ENCODE results near the gene GRIK4. TPM values are rescaled to one million over a fixed set of nuclear protein-coding genes. Genes with fewer than 3 reads are reported as not detected.
"Not testable (repeated sequence)": the region's sequence is repeated elsewhere in the genome, so short reads cannot be mapped to it uniquely, and the experiment has no call there.

GRIK4 gene
- total and polyA plus RNA-seq, 2 donors (not counting 1 experiment from before 2014, with no cell fraction given): 0.12 to 0.27 TPM

DNA sequence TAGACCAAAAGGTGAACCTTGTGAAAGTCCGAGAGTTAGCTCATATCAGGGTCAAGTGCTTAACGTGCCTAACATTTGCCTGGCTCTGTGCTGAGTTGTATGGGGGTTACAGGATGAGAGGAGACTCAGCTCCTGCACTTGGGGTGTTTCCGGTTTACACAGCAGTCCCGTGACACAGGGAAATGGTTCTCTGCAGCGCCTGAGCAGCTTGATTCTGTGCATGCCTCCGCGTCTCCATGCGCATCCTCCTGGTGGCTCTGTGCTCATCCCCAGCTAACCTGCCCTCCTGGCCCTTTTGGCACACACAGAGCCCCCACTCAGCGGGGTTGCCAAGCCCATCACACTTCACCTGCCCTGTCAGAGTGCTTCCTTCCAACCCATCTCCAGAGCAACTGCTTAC is 274.0 kb downstream of the GRIK4 start:
- Histone ChIP-seq H3K9me3 (ENCODE audit: control extremely low read depth in 1 of 3, control insufficient read depth in 2 of 3, insufficient read depth in 1 of 3, low read length in 2 of 3) (no peaks in the 10 kb centered on the region), H3K36me3 (replicated peaks in 1 of 2; ENCODE audit: control extremely low read depth in 1 of 2, control insufficient read depth in 1 of 2, extremely low read depth in 1 of 2, insufficient read depth in 2 of 2, low read length in 1 of 2) (no peaks in the 10 kb centered on the region), H3K27me3 (replicated peaks in 1 of 4; ENCODE audit: control extremely low read depth in 1 of 4, control insufficient read depth in 3 of 4, insufficient read depth in 4 of 4, low read length in 3 of 4) (no peaks in the 10 kb centered on the region), H3K27ac (ENCODE audit: low read length in 2 of 2) (no peak overlapping the region), H3K4me3 (ENCODE audit: control extremely low read depth in 1 of 5, extremely low read depth in 1 of 5, insufficient read depth in 1 of 5, low read depth in 2 of 5, low read length in 4 of 5) (no peak overlapping the region), H2AFZ (ENCODE audit: insufficient read depth, low read depth, low read length, poor library complexity, severe bottlenecking) (no peak overlapping the region), H4K20me1 (ENCODE audit: control insufficient read depth, insufficient read depth, low read length, poor library complexity, severe bottlenecking) (no peaks in the 10 kb centered on the region), H3K79me2 (ENCODE audit: control insufficient read depth, insufficient read depth, low read length) (no peaks in the 10 kb centered on the region), H3K4me1 (ENCODE audit: control insufficient read depth in 2 of 2, insufficient read depth in 2 of 2, low read length in 2 of 2) (no peaks in the 10 kb centered on the region), H3K4me2 (replicated peaks; ENCODE audit: low read depth, low read length, poor library complexity, severe bottlenecking) (no peak overlapping the region), H3K9ac (ENCODE audit: low read length) (no peak overlapping the region)
- CTCF ChIA-PET: no interaction called here
- no peak for ATAC-seq (ENCODE audit: low read depth)
- TF ChIP-seq CTCF (IDR thresholded peaks at IDR 0.05) (no peak), EZH2 (IDR thresholded peaks at IDR 0.05; ENCODE audit: borderline replicate concordance, insufficient read depth, low read depth, low read length, poor library complexity, severe bottlenecking) (no peak)
- POLR2A ChIA-PET: no interaction called here
- no peak overlapping the region for H3K4me3 Mint-ChIP-seq
- intact Hi-C loops (cut with micrococcal nuclease): no loop called here
- 87% methylated on average over 9 of the region's 9 CpGs for WGBS (ENCODE audit: insufficient coverage)
- no peak for DNase-seq
- H3K27ac Mint-ChIP-seq: no peak overlapping the region
- no peaks in the 10 kb centered on the region for H3K4me1 Mint-ChIP-seq
- H3K9me3 Mint-ChIP-seq (ENCODE audit: insufficient read depth): no peaks in the 10 kb centered on the region
- peaks cover 25% of the 10 kb centered on the region for H3K27me3 Mint-ChIP-seq

GRCh38 chr11:120786206-120786735 is 274.7 kb downstream of the GRIK4 start:
- Histone ChIP-seq H3K36me3 (replicated peaks in 1 of 2; ENCODE audit: control extremely low read depth in 1 of 2, control insufficient read depth in 1 of 2, extremely low read depth in 1 of 2, insufficient read depth in 2 of 2, low read length in 1 of 2) (no peaks in the 10 kb centered on the region), H3K4me1 (ENCODE audit: control insufficient read depth in 2 of 2, insufficient read depth in 2 of 2, low read length in 2 of 2) (no peaks in the 10 kb centered on the region), H3K4me3 (ENCODE audit: control extremely low read depth in 1 of 5, extremely low read depth in 1 of 5, insufficient read depth in 1 of 5, low read depth in 2 of 5, low read length in 4 of 5) (no peak overlapping the region), H3K9ac (ENCODE audit: low read length) (no peak overlapping the region), H3K9me3 (ENCODE audit: control extremely low read depth in 1 of 3, control insufficient read depth in 2 of 3, insufficient read depth in 1 of 3, low read length in 2 of 3) (no peaks in the 10 kb centered on the region), H3K4me2 (replicated peaks; ENCODE audit: low read depth, low read length, poor library complexity, severe bottlenecking) (no peak overlapping the region), H3K27ac (ENCODE audit: low read length in 2 of 2) (no peak overlapping the region), H2AFZ (ENCODE audit: insufficient read depth, low read depth, low read length, poor library complexity, severe bottlenecking) (no peak overlapping the region), H3K27me3 (replicated peaks in 1 of 4; ENCODE audit: control extremely low read depth in 1 of 4, control insufficient read depth in 3 of 4, insufficient read depth in 4 of 4, low read length in 3 of 4) (no peaks in the 10 kb centered on the region), H4K20me1 (ENCODE audit: control insufficient read depth, insufficient read depth, low read length, poor library complexity, severe bottlenecking) (no peaks in the 10 kb centered on the region), H3K79me2 (ENCODE audit: control insufficient read depth, insufficient read depth, low read length) (no peaks in the 10 kb centered on the region)
- Mint-ChIP-seq H3K27me3 (peaks cover 25% of the 10 kb centered on the region), H3K4me1 (no peaks in the 10 kb centered on the region), H3K4me3 (no peak overlapping the region), H3K27ac (no peak overlapping the region), H3K9me3 (ENCODE audit: insufficient read depth) (no peaks in the 10 kb centered on the region)
- TF ChIP-seq CTCF (IDR thresholded peaks at IDR 0.05): no peak
- TF ChIP-seq EZH2 (IDR thresholded peaks at IDR 0.05; ENCODE audit: borderline replicate concordance, insufficient read depth, low read depth, low read length, poor library complexity, severe bottlenecking): no peak
- POLR2A ChIA-PET: no interaction called here
- 98% methylated on average over 4 of the region's 4 CpGs for WGBS (ENCODE audit: insufficient coverage)
- DNase-seq (no peak), ATAC-seq (ENCODE audit: low read depth) (no peak)
- CTCF ChIA-PET: no interaction called here
- intact Hi-C loops (cut with micrococcal nuclease): no loop called here

DNA sequence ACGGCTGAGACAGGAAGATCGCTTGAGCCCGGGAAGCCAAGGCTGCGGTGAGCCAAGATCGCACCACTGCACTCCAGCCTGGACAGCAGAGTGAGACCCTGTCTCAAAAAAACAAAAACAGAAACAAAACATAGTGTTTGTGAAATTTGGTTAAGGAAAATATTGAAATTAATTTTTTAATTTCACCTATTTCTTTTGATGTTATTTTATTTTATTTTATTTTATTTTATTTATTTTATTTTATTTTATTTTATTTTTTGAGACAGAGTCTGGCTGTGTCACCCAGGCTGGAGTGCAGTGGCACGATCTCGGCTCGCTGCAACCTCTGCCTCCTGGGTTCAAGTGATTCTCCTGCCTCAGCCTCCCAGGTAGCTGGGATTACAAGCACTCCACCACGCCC is 275.7 kb downstream of the GRIK4 start:
- DNase-seq; H3K79me2 ChIP-seq (ENCODE audit: control insufficient read depth, insufficient read depth, low read length); intact Hi-C loops (cut with micrococcal nuclease); H4K20me1 ChIP-seq (ENCODE audit: control insufficient read depth, insufficient read depth, low read length, poor library complexity, severe bottlenecking); H2AFZ ChIP-seq (ENCODE audit: insufficient read depth, low read depth, low read length, poor library complexity, severe bottlenecking); H3K9me3 ChIP-seq (ENCODE audit: control extremely low read depth in 1 of 3, control insufficient read depth in 2 of 3, insufficient read depth in 1 of 3, low read length in 2 of 3); H3K9ac ChIP-seq (ENCODE audit: low read length); H3K27ac Mint-ChIP-seq; H3K4me3 ChIP-seq (ENCODE audit: control extremely low read depth in 1 of 5, extremely low read depth in 1 of 5, insufficient read depth in 1 of 5, low read depth in 2 of 5, low read length in 4 of 5); H3K4me2 ChIP-seq (replicated peaks; ENCODE audit: low read depth, low read length, poor library complexity, severe bottlenecking); H3K9me3 Mint-ChIP-seq (ENCODE audit: insufficient read depth); H3K4me3 Mint-ChIP-seq; H3K36me3 ChIP-seq (replicated peaks in 1 of 2; ENCODE audit: control extremely low read depth in 1 of 2, control insufficient read depth in 1 of 2, extremely low read depth in 1 of 2, insufficient read depth in 2 of 2, low read length in 1 of 2); H3K4me1 Mint-ChIP-seq; H3K27ac ChIP-seq (ENCODE audit: low read length in 2 of 2); ATAC-seq (ENCODE audit: low read depth); CTCF ChIA-PET; H3K4me1 ChIP-seq (ENCODE audit: control insufficient read depth in 2 of 2, insufficient read depth in 2 of 2, low read length in 2 of 2); POLR2A ChIA-PET; H3K27me3 ChIP-seq (replicated peaks in 1 of 4; ENCODE audit: control extremely low read depth in 1 of 4, control insufficient read depth in 3 of 4, insufficient read depth in 4 of 4, low read length in 3 of 4): not testable (repeated sequence)
- H3K27me3 Mint-ChIP-seq: peaks cover 21% of the 10 kb centered on the region
- 95% methylated on average over 4 of the region's 9 CpGs for WGBS (ENCODE audit: insufficient coverage)
